ENCODE data around the gene EPC2.

EPC2 gene

DNA sequence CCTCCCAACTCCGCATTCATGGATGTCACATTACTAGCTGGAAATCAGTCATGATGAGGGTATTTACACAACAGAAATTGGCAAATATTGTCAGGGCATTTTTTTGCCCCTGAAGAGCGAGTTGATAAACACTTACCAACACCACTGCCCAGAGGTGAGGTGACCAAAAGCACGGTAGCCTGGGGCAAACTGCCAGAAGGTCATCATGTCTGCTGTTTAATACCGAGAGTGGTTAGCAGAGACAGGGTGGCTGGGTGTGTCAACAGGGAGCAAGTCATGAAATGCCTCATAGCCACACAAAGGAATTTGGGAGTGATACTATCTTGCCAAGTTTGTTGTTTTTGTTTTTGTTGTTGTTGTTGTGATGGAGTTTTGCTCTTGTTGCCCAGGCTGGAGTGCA is 37.0 kb upstream of the EPC2 start:
- DNase-seq (ENCODE audit: low read depth, low spot score) = no peak
- H3K4me3 ChIP-seq (ENCODE audit: low read depth, low read length) = no peak overlapping the region
- in situ Hi-C loops (cut with HindIII; ENCODE audit: low sequenced_read_pairs) = no loop called here
- TF ChIP-seq, protein P1, sequence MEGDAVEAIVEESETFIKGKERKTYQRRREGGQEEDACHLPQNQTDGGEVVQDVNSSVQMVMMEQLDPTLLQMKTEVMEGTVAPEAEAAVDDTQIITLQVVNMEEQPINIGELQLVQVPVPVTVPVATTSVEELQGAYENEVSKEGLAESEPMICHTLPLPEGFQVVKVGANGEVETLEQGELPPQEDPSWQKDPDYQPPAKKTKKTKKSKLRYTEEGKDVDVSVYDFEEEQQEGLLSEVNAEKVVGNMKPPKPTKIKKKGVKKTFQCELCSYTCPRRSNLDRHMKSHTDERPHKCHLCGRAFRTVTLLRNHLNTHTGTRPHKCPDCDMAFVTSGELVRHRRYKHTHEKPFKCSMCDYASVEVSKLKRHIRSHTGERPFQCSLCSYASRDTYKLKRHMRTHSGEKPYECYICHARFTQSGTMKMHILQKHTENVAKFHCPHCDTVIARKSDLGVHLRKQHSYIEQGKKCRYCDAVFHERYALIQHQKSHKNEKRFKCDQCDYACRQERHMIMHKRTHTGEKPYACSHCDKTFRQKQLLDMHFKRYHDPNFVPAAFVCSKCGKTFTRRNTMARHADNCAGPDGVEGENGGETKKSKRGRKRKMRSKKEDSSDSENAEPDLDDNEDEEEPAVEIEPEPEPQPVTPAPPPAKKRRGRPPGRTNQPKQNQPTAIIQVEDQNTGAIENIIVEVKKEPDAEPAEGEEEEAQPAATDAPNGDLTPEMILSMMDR (IDR thresholded peaks at IDR 0.05; ENCODE audit: low read depth, low read length) = no peak

DNA sequence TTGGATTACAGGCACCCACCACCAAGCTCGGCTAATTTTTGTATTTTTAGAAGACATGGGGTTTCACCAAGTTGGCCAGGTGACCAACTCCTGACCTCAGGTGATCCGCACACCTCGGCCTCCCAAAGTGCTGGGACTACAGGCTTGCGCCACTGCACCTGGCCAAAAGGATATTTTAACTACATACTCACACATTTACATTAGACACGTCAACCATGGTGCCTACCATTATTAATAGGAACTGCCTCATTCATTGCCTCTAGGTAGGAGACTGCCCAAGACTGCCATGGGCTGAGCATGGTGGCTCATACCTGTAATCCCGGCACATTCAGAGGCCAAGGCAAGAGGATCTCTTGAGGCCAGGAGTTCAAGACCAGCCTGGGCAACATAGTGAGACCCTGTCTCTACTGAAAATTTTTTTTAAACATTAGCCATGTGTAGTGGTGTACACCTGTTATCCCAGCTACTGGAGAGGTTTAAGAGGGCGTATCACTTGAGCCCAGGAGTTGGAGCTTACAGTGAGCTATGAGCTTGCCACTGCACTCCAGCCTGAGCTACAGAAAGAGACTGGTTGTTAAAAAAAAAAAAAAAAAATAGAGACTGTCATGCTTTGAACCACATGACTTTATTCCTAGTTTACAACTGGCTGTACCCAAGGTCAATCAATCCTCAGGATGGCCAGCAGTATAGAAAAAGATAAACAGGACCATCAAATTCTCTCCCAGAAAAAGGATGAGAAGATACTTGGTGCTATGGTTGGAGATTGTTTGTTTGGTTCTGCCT is 31.1 kb upstream of the EPC2 start:
- in situ Hi-C loops (cut with HindIII; ENCODE audit: low sequenced_read_pairs) = no loop called here
- H3K4me3 ChIP-seq (ENCODE audit: low read depth, low read length) = no peak overlapping the region
- TF ChIP-seq, protein P1 (IDR thresholded peaks at IDR 0.05; ENCODE audit: low read depth, low read length) = no peak
- no peak for DNase-seq (ENCODE audit: low read depth, low spot score)

DNA sequence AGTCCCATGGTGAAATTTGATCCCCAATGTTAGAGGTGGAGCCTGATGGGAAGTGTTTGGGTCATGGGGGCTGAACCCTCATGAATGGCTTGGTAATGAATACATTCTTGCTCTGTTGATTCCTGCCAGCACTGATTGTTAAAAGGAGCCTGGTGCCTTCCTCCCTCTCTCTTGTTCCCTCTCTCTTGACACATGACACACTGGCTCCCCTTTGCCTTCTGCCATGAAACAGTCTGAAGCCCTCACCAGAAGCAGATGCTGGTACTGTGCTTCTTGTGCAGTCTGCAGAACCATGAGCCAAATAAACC is 30.6 kb upstream of the EPC2 start:
- in situ Hi-C loops (cut with HindIII; ENCODE audit: low sequenced_read_pairs) = no loop called here
- DNase-seq (ENCODE audit: low read depth, low spot score) = no peak

DNA sequence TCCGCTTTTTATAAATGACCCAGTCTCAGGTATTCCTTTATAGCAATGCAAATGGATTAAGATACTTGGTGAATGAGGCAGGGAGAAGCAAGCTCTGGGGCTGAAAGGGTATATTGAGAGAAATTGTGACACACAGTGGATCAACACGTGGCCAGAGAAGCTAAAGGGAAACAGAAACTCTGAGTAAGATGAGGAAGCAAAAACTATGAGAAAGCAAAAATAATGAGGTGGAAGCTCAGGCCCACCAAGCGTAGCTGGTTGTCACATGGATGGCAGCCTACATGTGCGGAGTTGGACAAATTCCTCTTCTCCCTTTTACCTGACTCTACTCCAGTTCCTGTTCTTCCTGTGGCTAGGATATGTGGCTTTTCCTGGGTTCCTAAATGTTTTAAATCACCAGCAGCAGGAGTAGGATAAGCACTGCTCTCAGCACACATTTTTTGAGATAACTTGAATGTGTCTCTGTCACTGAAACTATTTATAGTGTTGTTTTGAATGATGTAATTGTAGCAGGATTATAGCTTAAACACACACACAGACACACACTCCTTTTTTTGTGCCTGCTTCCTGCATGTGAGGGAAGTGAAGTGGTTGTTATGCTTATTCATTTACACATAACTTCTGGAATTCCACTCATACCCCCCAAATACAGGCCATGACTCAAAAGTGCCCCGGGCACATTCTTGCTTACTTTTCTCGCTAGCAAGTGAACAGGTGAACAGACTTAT is 30.1 kb upstream of the EPC2 start:
- in situ Hi-C loops (cut with HindIII; ENCODE audit: low sequenced_read_pairs) = no loop called here
- TF ChIP-seq, protein P1 (IDR thresholded peaks at IDR 0.05; ENCODE audit: low read depth, low read length) = no peak
- H3K4me3 ChIP-seq (ENCODE audit: low read depth, low read length) = no peak overlapping the region
- peak; percentile 41 for DNase-seq (ENCODE audit: low read depth, low spot score)

More for the DNA sequence above, 30.6 kb upstream of the EPC2 start:
- TF ChIP-seq, protein P1 (IDR thresholded peaks at IDR 0.05; ENCODE audit: low read depth, low read length) = no peak
- H3K4me3 ChIP-seq (ENCODE audit: low read depth, low read length) = no peak overlapping the region

DNA sequence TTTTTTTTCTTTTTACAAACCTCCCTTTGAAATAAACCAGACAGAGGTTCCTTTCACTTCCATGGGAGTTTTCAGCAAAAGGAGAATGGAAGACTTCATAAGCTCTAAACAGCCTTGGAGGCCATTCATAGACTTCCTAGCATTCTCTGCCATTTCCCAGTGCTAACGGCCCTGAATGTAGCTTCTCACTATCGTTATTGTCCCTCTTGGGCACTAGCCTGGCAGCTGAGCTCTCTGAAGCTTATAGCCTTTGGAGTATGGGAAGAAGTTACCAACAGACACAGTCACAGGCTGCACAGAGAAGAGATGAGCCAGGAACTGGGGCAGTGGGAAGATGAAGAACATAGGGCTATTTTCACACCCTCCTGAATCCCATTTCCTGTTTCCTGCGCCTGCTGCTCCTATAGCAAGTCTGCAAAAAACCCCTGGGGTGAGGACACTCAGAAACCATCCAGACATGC is 29.1 kb upstream of the EPC2 start:
- peak; percentile 3 for DNase-seq (ENCODE audit: low read depth, low spot score)
- TF ChIP-seq, protein P1 (IDR thresholded peaks at IDR 0.05; ENCODE audit: low read depth, low read length) = no peak
- in situ Hi-C loops (cut with HindIII; ENCODE audit: low sequenced_read_pairs) = no loop called here
- H3K4me3 ChIP-seq (ENCODE audit: low read depth, low read length) = no peak overlapping the region

DNA sequence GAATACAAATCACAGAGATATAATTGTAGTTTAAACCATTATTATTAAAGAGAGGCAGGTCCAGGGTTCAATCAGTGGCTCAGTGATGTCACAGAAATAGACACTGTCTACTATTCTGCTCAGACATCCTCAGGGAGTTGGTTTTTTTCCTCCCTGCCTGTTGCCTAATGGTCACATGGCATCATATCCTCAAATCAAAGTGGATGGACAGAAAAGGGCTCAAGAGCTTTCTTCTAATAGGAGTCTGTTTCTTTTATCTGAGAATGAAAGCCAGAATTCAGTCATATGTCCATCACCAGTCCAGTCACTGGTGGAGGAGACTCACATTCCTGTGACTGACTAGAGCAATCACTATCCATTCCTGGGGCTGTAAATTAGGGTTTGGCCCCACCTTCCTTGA is 27.9 kb upstream of the EPC2 start:
- no peak overlapping the region for H3K4me3 ChIP-seq (ENCODE audit: low read depth, low read length)
- TF ChIP-seq, protein P1 (IDR thresholded peaks at IDR 0.05; ENCODE audit: low read depth, low read length) = no peak
- DNase-seq (ENCODE audit: low read depth, low spot score) = no peak
- in situ Hi-C loops (cut with HindIII; ENCODE audit: low sequenced_read_pairs) = no loop called here
